Measurements from ENCODE around the gene GAS7.

GAS7 gene

DNA sequence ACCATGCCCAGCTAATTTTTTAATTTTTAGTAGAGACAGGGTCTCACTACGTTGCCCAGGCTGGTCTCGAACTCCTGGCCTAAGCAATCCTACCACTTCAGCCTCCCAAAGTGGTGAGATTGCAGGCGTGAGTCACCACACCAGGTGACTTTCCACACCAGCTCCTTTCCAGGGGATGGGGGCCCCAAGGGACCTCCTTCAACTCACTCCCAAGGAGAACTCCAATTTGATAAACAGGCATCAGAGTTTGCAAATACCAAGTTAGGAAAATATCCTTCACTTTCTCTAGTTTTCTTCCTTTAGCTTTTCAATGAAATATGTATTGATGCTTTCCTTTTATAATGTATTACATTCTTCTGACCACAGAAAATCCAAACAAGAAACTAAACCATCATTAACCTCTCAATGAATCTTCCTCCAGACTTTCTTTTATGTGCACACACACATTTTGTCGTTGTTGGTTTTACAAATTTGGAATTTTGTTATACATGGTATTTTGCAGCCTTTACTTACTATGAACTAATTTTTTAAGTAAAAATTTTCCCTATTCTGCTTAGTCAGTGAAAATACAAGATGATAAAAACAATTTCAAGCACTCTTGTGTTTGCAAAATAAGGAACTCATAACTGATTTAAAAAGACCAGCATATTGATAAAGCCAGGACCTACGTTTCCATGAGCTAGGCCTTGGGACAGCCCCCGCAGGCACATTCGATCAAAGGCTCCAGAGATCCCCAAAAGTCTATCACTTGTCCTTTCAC is 32.0 kb downstream of the GAS7 start:
- H3K4me3 ChIP-seq (replicated peaks; ENCODE audit: insufficient read depth, low read length) = no peak overlapping the region
- no peak for DNase-seq (ENCODE audit: low read depth in 1 of 2, low spot score in 1 of 2)
- no peak overlapping the region for H3K27ac ChIP-seq (replicated peaks)
- no peak for TF ChIP-seq GABPA (IDR thresholded peaks at IDR 0.05; ENCODE audit: low read depth)
- TF ChIP-seq POLR2AphosphoS5 (IDR thresholded peaks at IDR 0.05; ENCODE audit: low read depth) = no peak
- no peak for TF ChIP-seq SPI1 (IDR thresholded peaks at IDR 0.05; ENCODE audit: borderline replicate concordance, low read depth)
- TF ChIP-seq, protein P1, sequence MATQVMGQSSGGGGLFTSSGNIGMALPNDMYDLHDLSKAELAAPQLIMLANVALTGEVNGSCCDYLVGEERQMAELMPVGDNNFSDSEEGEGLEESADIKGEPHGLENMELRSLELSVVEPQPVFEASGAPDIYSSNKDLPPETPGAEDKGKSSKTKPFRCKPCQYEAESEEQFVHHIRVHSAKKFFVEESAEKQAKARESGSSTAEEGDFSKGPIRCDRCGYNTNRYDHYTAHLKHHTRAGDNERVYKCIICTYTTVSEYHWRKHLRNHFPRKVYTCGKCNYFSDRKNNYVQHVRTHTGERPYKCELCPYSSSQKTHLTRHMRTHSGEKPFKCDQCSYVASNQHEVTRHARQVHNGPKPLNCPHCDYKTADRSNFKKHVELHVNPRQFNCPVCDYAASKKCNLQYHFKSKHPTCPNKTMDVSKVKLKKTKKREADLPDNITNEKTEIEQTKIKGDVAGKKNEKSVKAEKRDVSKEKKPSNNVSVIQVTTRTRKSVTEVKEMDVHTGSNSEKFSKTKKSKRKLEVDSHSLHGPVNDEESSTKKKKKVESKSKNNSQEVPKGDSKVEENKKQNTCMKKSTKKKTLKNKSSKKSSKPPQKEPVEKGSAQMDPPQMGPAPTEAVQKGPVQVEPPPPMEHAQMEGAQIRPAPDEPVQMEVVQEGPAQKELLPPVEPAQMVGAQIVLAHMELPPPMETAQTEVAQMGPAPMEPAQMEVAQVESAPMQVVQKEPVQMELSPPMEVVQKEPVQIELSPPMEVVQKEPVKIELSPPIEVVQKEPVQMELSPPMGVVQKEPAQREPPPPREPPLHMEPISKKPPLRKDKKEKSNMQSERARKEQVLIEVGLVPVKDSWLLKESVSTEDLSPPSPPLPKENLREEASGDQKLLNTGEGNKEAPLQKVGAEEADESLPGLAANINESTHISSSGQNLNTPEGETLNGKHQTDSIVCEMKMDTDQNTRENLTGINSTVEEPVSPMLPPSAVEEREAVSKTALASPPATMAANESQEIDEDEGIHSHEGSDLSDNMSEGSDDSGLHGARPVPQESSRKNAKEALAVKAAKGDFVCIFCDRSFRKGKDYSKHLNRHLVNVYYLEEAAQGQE (IDR thresholded peaks at IDR 0.05; ENCODE audit: insufficient replicate concordance, low read depth) = no peak
- TF ChIP-seq CTCF (IDR thresholded peaks at IDR 0.05; ENCODE audit: insufficient read depth, low read length) = no peak
- no peaks in the 10 kb centered on the region for H3K27me3 ChIP-seq (ENCODE audit: insufficient read depth, poor library complexity, severe bottlenecking)

DNA sequence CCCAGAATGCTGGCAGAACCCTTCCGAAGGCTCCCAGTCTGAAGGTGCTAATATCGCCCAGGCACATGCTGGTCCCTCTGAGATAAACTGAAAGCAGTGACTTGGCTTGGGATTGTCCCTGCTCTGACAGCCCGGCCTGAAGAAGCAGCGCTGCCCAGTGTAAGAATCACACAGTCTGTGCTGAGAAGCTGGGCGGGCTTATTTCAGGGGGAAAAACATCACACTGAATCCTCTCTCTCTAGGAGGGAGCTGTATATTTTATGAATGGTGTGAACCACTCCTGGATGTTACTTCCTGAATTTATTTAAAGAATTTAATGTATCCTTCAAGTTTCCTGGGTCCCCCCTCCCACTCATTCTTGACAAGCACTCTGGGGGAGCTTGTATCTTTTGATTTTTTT is 36.3 kb downstream of the GAS7 start:
- H3K27ac ChIP-seq (replicated peaks) = no peak overlapping the region
- DNase-seq (ENCODE audit: low read depth in 1 of 2, low spot score in 1 of 2) = no peak
- TF ChIP-seq, protein P1 (IDR thresholded peaks at IDR 0.05; ENCODE audit: insufficient replicate concordance, low read depth) = no peak
- no peak for TF ChIP-seq POLR2AphosphoS5 (IDR thresholded peaks at IDR 0.05; ENCODE audit: low read depth)
- no peak for TF ChIP-seq SPI1 (IDR thresholded peaks at IDR 0.05; ENCODE audit: borderline replicate concordance, low read depth)
- TF ChIP-seq CTCF (IDR thresholded peaks at IDR 0.05; ENCODE audit: insufficient read depth, low read length) = no peak
- no peak for TF ChIP-seq GABPA (IDR thresholded peaks at IDR 0.05; ENCODE audit: low read depth)
- no peak overlapping the region for H3K4me3 ChIP-seq (replicated peaks; ENCODE audit: insufficient read depth, low read length)
- no peaks in the 10 kb centered on the region for H3K27me3 ChIP-seq (ENCODE audit: insufficient read depth, poor library complexity, severe bottlenecking)

GRCh38 chr17:10161386-10161785 is 37.0 kb downstream of the GAS7 start:
- Histone ChIP-seq H3K4me3 (replicated peaks; ENCODE audit: insufficient read depth, low read length) (no peak overlapping the region), H3K27ac (replicated peaks) (no peak overlapping the region), H3K27me3 (ENCODE audit: insufficient read depth, poor library complexity, severe bottlenecking) (no peaks in the 10 kb centered on the region)
- no peak for DNase-seq (ENCODE audit: low read depth in 1 of 2, low spot score in 1 of 2)
- TF ChIP-seq CTCF (IDR thresholded peaks at IDR 0.05; ENCODE audit: insufficient read depth, low read length) = no peak
- no peak for TF ChIP-seq POLR2AphosphoS5 (IDR thresholded peaks at IDR 0.05; ENCODE audit: low read depth)
- no peak for TF ChIP-seq SPI1 (IDR thresholded peaks at IDR 0.05; ENCODE audit: borderline replicate concordance, low read depth)
- TF ChIP-seq, protein P1 (IDR thresholded peaks at IDR 0.05; ENCODE audit: insufficient replicate concordance, low read depth) = no peak
- TF ChIP-seq GABPA (IDR thresholded peaks at IDR 0.05; ENCODE audit: low read depth) = no peak
